ENCODE data around the gene ZNF385B.

GRCh38 chr2:179711375-179711774 is 150.0 kb downstream of the ZNF385B start:
- TF ChIP-seq CTCF (IDR thresholded peaks at IDR 0.05) (no peak), POLR2A (IDR thresholded peaks at IDR 0.05) (no peak)
